GM23248 (cell line): ENCODE results near the gene SMIM23. TPM values are rescaled to one million over a fixed set of nuclear protein-coding genes. Genes with fewer than 3 reads are reported as not detected.

ENCODE experiments used
- DNase-seq: peaks from one replicate; pipeline ENCODE4 v3.0.0-alpha.2; 2015
- H2AFZ ChIP-seq: fragments of 200-600 bp; sonication (generic); 2 replicates; pipeline ENCODE4 v1.6.1; 2016; ENCODE audit warnings: antibody characterized with exemption
- H3F3A ChIP-seq: fragments of 200-600 bp; sonication (generic); 2 replicates; pipeline ENCODE4 v1.6.1; 2016; ENCODE audit warnings: mild to moderate bottlenecking, antibody characterized with exemption, mixed run types; ENCODE audit not compliant: insufficient read depth
- H3K27ac ChIP-seq: fragments of 200-600 bp; sonication (generic); 2 replicates; pipeline ENCODE4 v1.5.1; 2016; ENCODE audit warnings: mild to moderate bottlenecking
- H3K27me3 ChIP-seq: fragments of 200-600 bp; sonication (generic); replicated peaks from 2 replicates; pipeline ENCODE4 v1.6.1; 2016; ENCODE audit warnings: mild to moderate bottlenecking; ENCODE audit not compliant: insufficient read depth
- H3K36me3 ChIP-seq: fragments of 200-600 bp; sonication (generic); 2 replicates; pipeline ENCODE4 v1.6.1; 2016; ENCODE audit warnings: low read depth, mild to moderate bottlenecking
- H3K4me1 ChIP-seq: fragments of 200-600 bp; sonication (generic); 2 replicates; pipeline ENCODE4 v1.6.1; 2016; ENCODE audit warnings: mild to moderate bottlenecking; ENCODE audit not compliant: insufficient read depth
- H3K4me2 ChIP-seq: fragments of 200-600 bp; sonication (generic); one replicate; pipeline ENCODE4 v1.6.1; 2016; ENCODE audit warnings: mild to moderate bottlenecking; ENCODE audit not compliant: unreplicated experiment
- H3K4me3 ChIP-seq: fragments of 200-600 bp; sonication (generic); 2 replicates; pipeline ENCODE4 v1.5.1; 2016; ENCODE audit warnings: mild to moderate bottlenecking
- H3K79me2 ChIP-seq: fragments of 200-600 bp; sonication (generic); 2 replicates; pipeline ENCODE4 v1.6.1; 2016; ENCODE audit warnings: mild to moderate bottlenecking; ENCODE audit not compliant: insufficient read depth
- H3K9ac ChIP-seq: fragments of 200-600 bp; sonication (generic); 2 replicates; pipeline ENCODE4 v1.6.1; 2016; ENCODE audit warnings: mild to moderate bottlenecking
- H3K9me2 ChIP-seq: fragments of 200-600 bp; sonication (generic); 2 replicates; pipeline ENCODE4 v1.6.1; 2016; ENCODE audit warnings: mixed run types, mild to moderate bottlenecking, moderate library complexity; ENCODE audit not compliant: insufficient read depth
- H3K9me3 ChIP-seq: fragments of 200-600 bp; sonication (generic); one replicate; pipeline ENCODE4 v1.6.1; 2017; ENCODE audit warnings: low read depth
- H4K20me1 ChIP-seq: fragments of 200-600 bp; sonication (generic); 2 replicates; pipeline ENCODE4 v1.6.0; 2016; ENCODE audit not compliant: insufficient read depth
- EZH2 ChIP-seq: fragments of 200-600 bp; sonication (generic); IDR thresholded peaks from 2 replicates; pipeline ENCODE4 v1.6.1; 2018; ENCODE audit warnings: antibody characterized with exemption, mild to moderate bottlenecking; ENCODE audit not compliant: insufficient read depth, poor library complexity, severe bottlenecking
- EZH2phosphoT487 ChIP-seq: fragments of 200-600 bp; sonication (generic); IDR thresholded peaks from 2 replicates; pipeline ENCODE4 v1.6.1; 2018; ENCODE audit warnings: antibody characterized with exemption, moderate library complexity, mild to moderate bottlenecking, low read depth; ENCODE audit not compliant: insufficient read depth
- WGBS, 2 experiments: methylation state at CpG; one replicate each; pipeline ENCODE4 v1.1.6; 2015 to 2017; ENCODE audit warnings: low lambda C conversion rate in 2 of 2, low coverage in 1 of 2; ENCODE audit errors: missing lambda C conversion rate in 2 of 2; 5-methylcytosine and 5-hydroxymethylcytosine counted together
- in situ Hi-C: fragments of 300-500 bp; cut with MboI; formaldehyde crosslinking; loops from 2 replicates; pipeline ENCODE4 v1.15.0; 2020
- polyA plus RNA-seq: library from polyadenylated mRNA; unstranded; fragments of >200 nt; fragmentation: Nextera tagmentation; extraction: Ambion mirVana; gene quantifications from 2 replicates; pipeline ENCODE4 v1.2.1, GENCODE V29; 2016
- total RNA-seq: library from RNA; depleted of rRNA; stranded (reverse); fragments of >200 nt; shearing (Covaris generic); gene quantifications from 2 replicates; pipeline ENCODE4 v1.2.3, GENCODE V29; 2014

SMIM23 gene
- total and polyA plus RNA-seq, 2 experiments from 2014 or later = not detected

DNA sequence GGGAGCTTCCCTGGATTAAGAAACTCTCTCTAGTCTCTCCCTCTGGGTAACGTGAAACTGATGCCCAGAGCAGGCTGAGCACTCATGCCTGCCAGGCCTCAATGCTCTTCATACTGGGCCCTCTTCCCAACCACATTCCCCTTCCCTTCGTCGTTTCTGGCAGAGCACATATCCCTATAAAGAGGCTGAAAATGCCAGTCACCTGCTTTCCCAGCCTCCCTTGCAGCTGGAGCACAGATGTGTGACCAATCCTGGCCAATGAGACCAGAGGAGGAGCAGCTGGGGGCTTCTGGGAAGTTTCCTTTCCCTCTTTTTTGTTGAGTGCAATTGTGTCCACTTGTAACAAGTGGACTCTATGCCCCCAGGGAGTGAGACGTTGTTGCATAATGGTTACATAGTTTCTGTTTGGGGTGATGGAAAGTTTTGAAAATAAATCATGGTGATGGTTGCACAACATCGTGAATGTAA, 30.2 kb upstream of the SMIM23 start:
- Histone ChIP-seq H3K9me3 (no peaks in the 10 kb centered on the region), H4K20me1 (no peaks in the 10 kb centered on the region), H2AFZ (no peak overlapping the region), H3K4me3 (no peak overlapping the region), H3K27ac (no peak overlapping the region), H3K79me2 (no peaks in the 10 kb centered on the region), H3K9me2 (no peaks in the 10 kb centered on the region), H3K27me3 (no peaks in the 10 kb centered on the region), H3K36me3 (no peaks in the 10 kb centered on the region), H3K9ac (no peak overlapping the region), H3K4me2 (no peak overlapping the region), H3F3A (peaks cover 10% of the 10 kb centered on the region; the same call in 1 of the 2 replicates), H3K4me1 (peaks cover 24% of the 10 kb centered on the region; the same call in 1 of the 2 replicates)
- peak; percentile 48 for DNase-seq
- in situ Hi-C loops = no loop called here
- 14 to 21% methylated on average over 5 of the region's 5 CpGs for WGBS, 2 experiments
- TF ChIP-seq EZH2 (no peak), EZH2phosphoT487 (no peak)

- Histone ChIP-seq H3K9me3 (no peaks in the 10 kb centered on the region), H3K4me2 (no peak overlapping the region), H3K27ac (no peak overlapping the region), H3F3A (peaks cover 10% of the 10 kb centered on the region; the same call in 1 of the 2 replicates), H3K36me3 (no peaks in the 10 kb centered on the region), H4K20me1 (no peaks in the 10 kb centered on the region), H3K9me2 (no peaks in the 10 kb centered on the region), H3K4me1 (peaks cover 20% of the 10 kb centered on the region; the same call in 1 of the 2 replicates), H3K4me3 (no peak overlapping the region), H3K27me3 (no peaks in the 10 kb centered on the region), H2AFZ (no peak overlapping the region), H3K9ac (no peak overlapping the region), H3K79me2 (no peaks in the 10 kb centered on the region)
- in situ Hi-C loops = no loop called here
- WGBS, 2 experiments = 45 to 48% methylated on average over 4 of the region's 4 CpGs
- peak; percentile 91 for DNase-seq
- TF ChIP-seq EZH2phosphoT487 = no peak
- TF ChIP-seq EZH2 = no peak
Measured at GRCh38 chr5:171757853-171758535, 27.6 kb upstream of the SMIM23 start.

GRCh38 chr5:171759777-171760176, 25.8 kb upstream of the SMIM23 start:
- Histone ChIP-seq H3K4me1 (peaks cover 20% of the 10 kb centered on the region; the same call in 1 of the 2 replicates), H3K9ac (no peak overlapping the region), H3K4me2 (no peak overlapping the region), H4K20me1 (no peaks in the 10 kb centered on the region), H3K4me3 (no peak overlapping the region), H3K9me2 (no peaks in the 10 kb centered on the region), H3K9me3 (no peaks in the 10 kb centered on the region), H3K27me3 (no peaks in the 10 kb centered on the region), H3K79me2 (no peaks in the 10 kb centered on the region), H3K36me3 (no peaks in the 10 kb centered on the region), H3F3A (peaks cover 10% of the 10 kb centered on the region; the same call in 1 of the 2 replicates), H2AFZ (no peak overlapping the region), H3K27ac (no peak overlapping the region)
- in situ Hi-C loops = no loop called here
- DNase-seq = no peak
- TF ChIP-seq EZH2 (no peak), EZH2phosphoT487 (no peak)
- WGBS, 2 experiments = 89 to 100% methylated on average over 1 of the region's 1 CpG

- Histone ChIP-seq H4K20me1 (no peaks in the 10 kb centered on the region), H3K27ac (no peak overlapping the region), H3F3A (peaks cover 10% of the 10 kb centered on the region; the same call in 1 of the 2 replicates), H3K79me2 (no peaks in the 10 kb centered on the region), H3K27me3 (no peaks in the 10 kb centered on the region), H3K4me1 (0 out of 2 replicates have a peak, but pooled peaks cover 7% of the 10 kb centered on the region), H3K36me3 (no peaks in the 10 kb centered on the region), H3K4me3 (no peak overlapping the region), H3K4me2 (no peak overlapping the region), H2AFZ (no peak overlapping the region), H3K9me3 (no peaks in the 10 kb centered on the region), H3K9me2 (no peaks in the 10 kb centered on the region), H3K9ac (no peak overlapping the region)
- TF ChIP-seq EZH2 = no peak
- TF ChIP-seq EZH2phosphoT487 = no peak
- in situ Hi-C loops = no loop called here
- no peak for DNase-seq
- WGBS, 2 experiments = 37 to 41% methylated on average over 11 of the region's 11 CpGs
Measured at GRCh38 chr5:171762021-171762608, 23.5 kb upstream of the SMIM23 start.
